A673 (cell line): ENCODE results near the gene C11orf16. TPM values are rescaled to one million over a fixed set of nuclear protein-coding genes. Genes with fewer than 3 reads are reported as not detected.

Source experiments
- BruUV-seq: library from RNA; stranded (reverse); fragments of 400-500 nt; replicated peaks from 2 replicates; lab custom pipeline; 2021; lab: Mats Ljungman, UMichigan
- CTCF ChIA-PET: fragments of 300-600 bp; sonication (Branson Sonifier 250); formaldehyde crosslinking; loops from one replicate; lab custom pipeline; 2022; ENCODE audit warnings: antibody characterized with exemption; lab: Charles Lee
- POLR2A ChIA-PET: fragments of 300-600 bp; sonication (Branson Sonifier 250); formaldehyde crosslinking; loops from one replicate; lab custom pipeline; 2022; ENCODE audit warnings: antibody characterized with exemption; ENCODE audit not compliant: low non-redundant PET; lab: Charles Lee
- DNase-seq: peaks from one replicate; pipeline ENCODE4 v3.0.0-alpha.2; 2015; ENCODE audit warnings: low spot score
- H3K27ac ChIP-seq: fragments of 200-600 bp; sonication (generic); 2 replicates; pipeline ENCODE4 v1.5.1; 2016; ENCODE audit warnings: mixed run types, low read depth, mild to moderate bottlenecking, mixed read lengths, antibody characterized with exemption, low read length; ENCODE audit not compliant: poor library complexity, severe bottlenecking
- H3K27me3 ChIP-seq: fragments of 200-600 bp; sonication (generic); replicated peaks from 2 replicates; pipeline ENCODE4 v1.6.1; 2017; ENCODE audit warnings: mixed run types, low read depth, mild to moderate bottlenecking, mixed read lengths, antibody characterized with exemption, low read length; ENCODE audit not compliant: insufficient read depth, poor library complexity
- H3K36me3 ChIP-seq: fragments of 200-600 bp; sonication (generic); 2 replicates; pipeline ENCODE4 v1.6.1; 2016; ENCODE audit warnings: mixed run types, mild to moderate bottlenecking, mixed read lengths, antibody characterized with exemption, low read length; ENCODE audit not compliant: insufficient read depth, poor library complexity, severe bottlenecking
- H3K4me1 ChIP-seq: fragments of 200-600 bp; sonication (generic); 2 replicates; pipeline ENCODE4 v1.6.1; 2017; ENCODE audit warnings: mixed run types, mild to moderate bottlenecking, mixed read lengths, antibody characterized with exemption, low read length; ENCODE audit not compliant: insufficient read depth, poor library complexity, severe bottlenecking
- H3K4me3 ChIP-seq: fragments of 200-600 bp; sonication (generic); 2 replicates; pipeline ENCODE4 v1.5.1; 2016; ENCODE audit warnings: low read depth, mixed run types, mild to moderate bottlenecking, mixed read lengths, low read length; ENCODE audit not compliant: poor library complexity, severe bottlenecking
- H3K9me3 ChIP-seq: fragments of 200-600 bp; sonication (generic); 2 replicates; pipeline ENCODE4 v1.6.1; 2016; ENCODE audit warnings: mixed run types, low read depth, mild to moderate bottlenecking, mixed read lengths, antibody characterized with exemption, low read length; ENCODE audit not compliant: poor library complexity, severe bottlenecking
- EZH2 ChIP-seq: fragments of 200-600 bp; sonication (generic); IDR thresholded peaks from 2 replicates; pipeline ENCODE4 v1.6.1; 2017; ENCODE audit warnings: borderline replicate concordance, low read depth, mild to moderate bottlenecking, mixed read lengths, antibody characterized with exemption, low read length; ENCODE audit not compliant: poor library complexity, severe bottlenecking
- intact Hi-C: fragments of 100-400 bp; cut with micrococcal nuclease; formaldehyde crosslinking; loops from one replicate; pipeline ENCODE4 v1.10.0; 2022; ENCODE audit not compliant: unreplicated experiment
- total RNA-seq: library from RNA; stranded (reverse); gene quantifications from 2 replicates; pipeline ENCODE4 v1.2.3, GENCODE V29; 2021
- TF ChIP-seq, protein P1 (sequence below): fragments of 300-800, 200-600 bp; sonication (generic); conservative IDR thresholded peaks from 2 replicates; pipeline ENCODE4 v1.5.1; 2017; ENCODE audit warnings: low read depth, mild to moderate bottlenecking, antibody characterized with exemption, low read length, moderate library complexity, mixed read lengths

C11orf16 gene
- total RNA-seq, 1 experiment from 2014 or later: not detected

DNA sequence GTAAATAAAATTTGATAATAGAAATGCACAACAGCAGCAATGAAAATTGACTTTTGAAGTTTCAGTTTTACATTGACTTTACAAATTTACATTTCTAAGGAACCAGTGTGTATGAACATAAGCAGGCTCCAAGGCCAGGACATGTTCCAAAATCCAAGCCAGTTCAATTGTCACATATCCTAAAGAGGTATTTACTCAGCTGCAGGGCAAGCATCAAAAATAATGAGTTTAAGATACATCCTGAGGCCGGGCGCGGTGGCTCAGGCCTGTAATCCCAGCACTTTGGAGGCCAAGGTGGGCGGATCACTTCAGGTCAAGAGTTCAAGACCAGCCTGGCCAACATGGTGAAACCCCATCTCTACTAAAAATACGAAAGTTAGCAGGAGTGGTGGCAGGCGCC is 60.8 kb downstream of the C11orf16 start:
- DNase-seq: no peak
- Histone ChIP-seq H3K27ac (no peak overlapping the region), H3K4me1 (peaks cover 12% of the 10 kb centered on the region), H3K36me3 (no peaks in the 10 kb centered on the region), H3K9me3 (no peaks in the 10 kb centered on the region), H3K27me3 (no peaks in the 10 kb centered on the region), H3K4me3 (no peak overlapping the region)
- BruUV-seq: no TSS peak
- intact Hi-C loops: no loop called here
- ChIA-PET POLR2A (no interaction called here), CTCF (no interaction called here)
- TF ChIP-seq, protein P1, sequence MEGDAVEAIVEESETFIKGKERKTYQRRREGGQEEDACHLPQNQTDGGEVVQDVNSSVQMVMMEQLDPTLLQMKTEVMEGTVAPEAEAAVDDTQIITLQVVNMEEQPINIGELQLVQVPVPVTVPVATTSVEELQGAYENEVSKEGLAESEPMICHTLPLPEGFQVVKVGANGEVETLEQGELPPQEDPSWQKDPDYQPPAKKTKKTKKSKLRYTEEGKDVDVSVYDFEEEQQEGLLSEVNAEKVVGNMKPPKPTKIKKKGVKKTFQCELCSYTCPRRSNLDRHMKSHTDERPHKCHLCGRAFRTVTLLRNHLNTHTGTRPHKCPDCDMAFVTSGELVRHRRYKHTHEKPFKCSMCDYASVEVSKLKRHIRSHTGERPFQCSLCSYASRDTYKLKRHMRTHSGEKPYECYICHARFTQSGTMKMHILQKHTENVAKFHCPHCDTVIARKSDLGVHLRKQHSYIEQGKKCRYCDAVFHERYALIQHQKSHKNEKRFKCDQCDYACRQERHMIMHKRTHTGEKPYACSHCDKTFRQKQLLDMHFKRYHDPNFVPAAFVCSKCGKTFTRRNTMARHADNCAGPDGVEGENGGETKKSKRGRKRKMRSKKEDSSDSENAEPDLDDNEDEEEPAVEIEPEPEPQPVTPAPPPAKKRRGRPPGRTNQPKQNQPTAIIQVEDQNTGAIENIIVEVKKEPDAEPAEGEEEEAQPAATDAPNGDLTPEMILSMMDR: no peak
- no peak for TF ChIP-seq EZH2

DNA sequence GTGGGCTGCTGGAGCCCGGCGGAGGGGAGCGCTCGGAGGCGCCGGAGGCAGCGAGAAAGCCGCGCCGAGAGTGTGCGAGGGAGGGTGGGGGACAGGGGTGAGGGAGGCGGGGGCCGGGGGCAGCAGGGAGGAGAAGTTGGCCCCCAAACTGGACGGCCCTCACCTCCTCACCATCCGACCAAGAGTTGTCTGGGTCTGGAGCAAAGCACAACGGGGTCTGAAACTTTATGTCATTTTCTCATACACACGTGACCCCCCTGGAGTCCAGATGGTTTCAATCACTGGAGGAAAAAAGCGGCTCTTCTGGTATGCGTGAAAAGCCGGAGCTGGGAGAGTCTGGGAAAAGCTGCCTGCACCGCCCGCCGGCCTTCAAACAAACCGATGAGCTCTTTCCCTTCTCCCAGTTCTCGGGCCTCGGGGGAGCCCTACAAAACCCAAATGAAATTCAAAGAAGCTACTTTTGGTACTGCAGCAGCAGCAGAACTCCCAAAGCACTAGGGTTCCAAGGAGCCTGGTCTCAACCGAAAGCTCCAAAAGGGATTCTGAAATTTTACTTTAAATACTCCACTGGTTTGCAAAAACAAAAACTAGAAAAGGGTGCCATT is 61.5 kb downstream of the C11orf16 start:
- intact Hi-C loops: no loop called here
- no TSS peak for BruUV-seq
- TF ChIP-seq, protein P1: no peak
- TF ChIP-seq EZH2: no peak
- no peaks in the 10 kb centered on the region for H3K9me3 ChIP-seq
- H3K36me3 ChIP-seq: no peaks in the 10 kb centered on the region
- ChIA-PET POLR2A (no interaction called here), CTCF (no interaction called here)
- H3K4me1 ChIP-seq: peaks cover 16% of the 10 kb centered on the region
- H3K27me3 ChIP-seq: no peaks in the 10 kb centered on the region
- H3K4me3 ChIP-seq: peak overlapping the region; percentile 82
- DNase-seq: peak; percentile 94
- H3K27ac ChIP-seq: peak overlapping the region; percentile 69

DNA sequence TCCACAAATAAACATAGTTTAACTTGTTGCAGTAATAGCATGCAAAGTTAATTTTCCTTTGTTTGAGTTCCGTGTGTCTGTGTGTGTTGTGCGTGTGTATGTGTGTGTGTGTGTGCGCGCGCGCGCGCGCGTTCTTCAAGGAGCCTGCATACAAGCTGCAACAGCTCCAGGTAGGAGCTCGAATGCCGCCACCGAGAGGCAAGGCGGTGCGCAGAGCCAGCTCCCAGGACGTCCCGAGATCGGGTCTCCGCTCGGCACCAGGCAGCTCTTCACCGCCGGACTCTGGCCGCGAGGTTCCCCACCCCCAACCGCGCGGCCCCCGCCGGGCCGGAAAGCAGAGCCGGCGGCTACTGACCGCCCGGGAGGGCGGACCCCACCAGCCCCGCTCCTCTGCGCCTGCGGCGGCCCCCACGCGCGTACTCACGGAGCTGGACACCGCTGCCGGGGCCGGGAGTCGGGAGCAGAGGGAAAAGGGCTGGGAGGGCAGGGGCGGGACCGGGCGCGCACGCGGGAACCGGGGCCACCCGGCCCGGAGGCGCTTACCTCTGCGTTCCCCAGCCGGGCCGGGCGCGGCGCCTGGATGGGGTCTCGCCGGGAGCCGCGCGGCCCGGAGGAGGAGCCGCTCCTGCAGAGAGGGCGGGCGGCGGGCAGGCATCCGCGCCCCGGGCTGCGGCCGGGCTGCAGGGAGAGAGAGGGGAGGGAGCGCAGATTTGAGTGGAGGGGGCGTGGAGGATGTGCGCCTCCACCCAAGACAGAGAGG is 62.2 kb downstream of the C11orf16 start:
- CTCF ChIA-PET: no interaction called here
- POLR2A ChIA-PET: no interaction called here
- no peaks in the 10 kb centered on the region for H3K27me3 ChIP-seq
- TF ChIP-seq EZH2: no peak
- TF ChIP-seq, protein P1: no peak
- DNase-seq: peak; percentile 72
- no TSS peak for BruUV-seq
- intact Hi-C loops: no loop called here
- H3K36me3 ChIP-seq: no peaks in the 10 kb centered on the region
- H3K9me3 ChIP-seq: no peaks in the 10 kb centered on the region
- peak overlapping the region; percentile 69 for H3K27ac ChIP-seq
- peaks cover 16% of the 10 kb centered on the region for H3K4me1 ChIP-seq
- H3K4me3 ChIP-seq: peak overlapping the region; percentile 82

Other genes with a start within 250 kb of the C11orf16 start
- 26.7 and 28.9 TPM in 2 replicates for gene AKIP1, start 21.8 kb downstream of the C11orf16 start, total RNA-seq
- not detected in 2 replicates for gene ASCL3, start 10.1 kb upstream of the C11orf16 start, total RNA-seq
- gene TMEM9B, start 31.5 kb upstream of the C11orf16 start, total RNA-seq: 9.1 and 11.3 TPM in 2 replicates
- 1.6 and 2.2 TPM in 2 replicates for gene NRIP3, start 71.1 kb upstream of the C11orf16 start, total RNA-seq
- 1.1 and 1.4 TPM in 2 replicates for gene SCUBE2, start 158.7 kb upstream of the C11orf16 start, total RNA-seq